HG03342 (cell line): ENCODE measurements around the gene TNXB.

Experiments
- ATAC-seq: cut with Tn5 transposase; IDR thresholded peaks from one replicate; pipeline ENCODE4 v1.9.1; 2021; ENCODE audit warnings: mild to moderate bottlenecking, moderate library complexity; ENCODE audit not compliant: unreplicated experiment

Gene TNXB

DNA sequence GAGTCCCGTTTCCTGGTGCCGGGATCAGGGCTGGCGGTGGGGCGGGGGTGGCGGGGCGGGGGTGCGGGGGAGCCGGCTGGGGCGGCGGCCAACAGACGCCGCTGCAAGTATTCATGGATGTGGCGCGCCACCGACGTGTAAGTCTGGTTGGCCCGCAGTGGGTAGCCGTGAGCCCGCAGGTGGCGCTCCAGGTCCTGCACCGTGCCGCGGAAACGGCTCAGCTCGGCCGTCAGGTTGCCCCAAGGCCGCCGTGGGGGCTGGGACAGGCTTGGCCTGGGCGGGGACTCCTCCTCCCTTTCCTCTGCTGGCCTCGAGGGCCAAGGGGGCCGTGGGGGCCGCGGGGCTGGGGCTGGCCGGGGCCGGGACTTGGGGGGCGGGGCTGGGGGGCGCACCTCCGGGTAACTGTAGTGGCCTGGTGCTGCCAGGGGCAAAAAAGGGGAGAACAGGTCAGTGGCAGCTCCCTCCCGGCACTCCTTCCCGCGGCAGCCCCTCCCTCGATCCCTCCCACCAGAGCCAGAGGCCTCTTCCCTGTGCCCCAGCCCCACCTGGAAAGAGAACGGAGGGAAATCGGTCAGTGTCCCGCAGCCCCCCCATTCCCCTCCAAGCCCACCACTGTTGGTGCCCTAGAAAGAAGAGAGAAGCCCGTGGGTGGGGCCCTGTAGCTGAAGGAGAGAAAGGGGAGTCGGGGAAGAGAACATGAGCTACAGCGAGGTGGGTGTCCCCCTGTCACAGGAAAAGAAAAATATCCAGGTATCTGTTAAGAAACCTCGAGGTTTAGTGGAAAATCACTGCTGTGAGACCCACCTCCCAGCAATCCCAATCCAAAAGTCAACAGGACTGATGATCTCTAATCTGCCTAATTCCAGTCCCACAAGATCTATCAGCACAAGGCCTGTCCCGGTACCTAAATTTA is 21.3 kb downstream of the TNXB start:
- ATAC-seq, result no peak

GRCh38 chr6:32086661-32087573 is 22.2 kb downstream of the TNXB start:
- ATAC-seq, result no peak

DNA sequence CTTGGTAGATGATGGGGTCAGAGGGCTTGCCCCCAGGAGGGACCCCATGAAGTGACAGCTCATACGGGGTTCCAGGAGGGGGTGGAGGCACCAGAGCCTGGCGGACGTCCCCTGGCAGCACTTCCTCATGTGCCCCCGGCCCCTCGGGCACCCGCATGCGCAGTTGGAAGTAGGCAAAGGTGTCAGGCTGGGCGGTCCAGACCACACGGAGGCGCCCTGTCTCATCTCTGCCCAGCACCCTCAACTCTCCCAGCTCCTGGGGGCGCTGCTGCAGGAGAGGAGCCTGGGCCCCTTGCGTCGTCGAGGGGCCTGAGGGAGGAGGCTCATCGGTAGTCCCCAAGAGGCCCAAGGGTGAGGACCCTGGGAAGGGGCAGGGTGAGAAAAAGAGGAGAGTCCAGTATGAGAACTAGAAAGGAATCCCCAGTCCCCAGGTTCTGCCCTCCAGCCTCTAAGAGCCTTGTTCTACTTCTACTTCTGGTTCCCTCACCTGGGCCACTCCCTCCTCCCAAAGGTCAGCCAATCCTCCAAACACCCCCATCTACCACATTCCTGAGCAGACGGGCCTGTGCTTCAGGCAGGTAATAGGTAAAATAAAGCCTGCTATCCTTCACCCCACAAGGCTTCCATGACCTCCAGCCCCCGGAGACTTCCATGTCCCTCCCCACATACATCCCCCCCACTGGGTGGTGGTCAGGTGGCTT is 23.2 kb downstream of the TNXB start:
- ATAC-seq, result no peak

- ATAC-seq, result no peak
Measured at GRCh38 chr6:32084780-32085179, 24.4 kb downstream of the TNXB start.

DNA sequence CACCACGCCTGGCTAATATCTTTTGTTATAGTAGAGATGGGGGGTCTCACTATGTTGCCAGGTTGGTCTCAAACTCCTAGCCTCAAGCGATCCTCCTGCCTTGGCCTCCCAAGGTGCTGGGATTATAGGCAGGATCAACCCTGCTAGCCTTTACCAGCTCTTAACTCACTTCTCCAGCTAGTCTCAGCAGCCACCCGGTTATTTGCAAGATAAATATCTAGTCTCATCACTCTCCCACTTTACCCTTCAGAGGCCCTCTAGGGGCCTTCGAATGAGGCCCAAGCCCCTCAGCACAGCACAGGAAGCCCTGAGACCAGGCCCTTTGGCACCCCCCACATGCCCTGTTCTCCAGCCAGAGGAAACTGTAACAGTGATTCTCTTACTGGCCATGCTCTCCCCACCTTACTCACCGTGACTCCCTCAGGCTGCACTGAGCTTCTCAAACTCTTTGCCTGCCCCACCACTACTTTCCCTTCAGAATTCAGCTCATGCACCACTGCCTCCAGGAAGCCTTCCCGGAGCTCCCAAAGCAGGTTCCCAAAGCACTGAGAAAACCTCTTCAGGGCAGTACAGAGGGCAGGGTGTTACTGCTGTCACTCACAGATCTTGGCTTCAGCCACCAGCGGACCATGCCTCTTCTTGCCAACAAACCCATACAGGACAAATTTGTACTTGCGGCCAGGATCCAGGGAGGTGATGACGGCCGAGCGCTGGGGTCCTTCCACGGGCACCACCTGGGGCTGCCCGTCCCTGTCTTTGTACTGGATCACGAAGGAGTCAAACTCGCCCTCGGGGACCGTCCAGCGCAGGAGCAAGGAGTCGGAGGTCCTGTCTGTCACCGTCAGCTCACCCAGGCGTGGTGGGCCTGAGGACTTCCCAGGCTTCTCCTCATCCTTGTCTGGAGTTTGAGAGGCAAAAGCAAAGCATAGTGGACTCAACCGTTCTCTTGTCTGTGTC is 25.0 kb downstream of the TNXB start:
- ATAC-seq, result no peak

GRCh38 chr6:32082935-32083334 is 26.2 kb downstream of the TNXB start:
- ATAC-seq, result no peak

GRCh38 chr6:32082478-32082877 is 26.7 kb downstream of the TNXB start:
- ATAC-seq, result no peak

DNA sequence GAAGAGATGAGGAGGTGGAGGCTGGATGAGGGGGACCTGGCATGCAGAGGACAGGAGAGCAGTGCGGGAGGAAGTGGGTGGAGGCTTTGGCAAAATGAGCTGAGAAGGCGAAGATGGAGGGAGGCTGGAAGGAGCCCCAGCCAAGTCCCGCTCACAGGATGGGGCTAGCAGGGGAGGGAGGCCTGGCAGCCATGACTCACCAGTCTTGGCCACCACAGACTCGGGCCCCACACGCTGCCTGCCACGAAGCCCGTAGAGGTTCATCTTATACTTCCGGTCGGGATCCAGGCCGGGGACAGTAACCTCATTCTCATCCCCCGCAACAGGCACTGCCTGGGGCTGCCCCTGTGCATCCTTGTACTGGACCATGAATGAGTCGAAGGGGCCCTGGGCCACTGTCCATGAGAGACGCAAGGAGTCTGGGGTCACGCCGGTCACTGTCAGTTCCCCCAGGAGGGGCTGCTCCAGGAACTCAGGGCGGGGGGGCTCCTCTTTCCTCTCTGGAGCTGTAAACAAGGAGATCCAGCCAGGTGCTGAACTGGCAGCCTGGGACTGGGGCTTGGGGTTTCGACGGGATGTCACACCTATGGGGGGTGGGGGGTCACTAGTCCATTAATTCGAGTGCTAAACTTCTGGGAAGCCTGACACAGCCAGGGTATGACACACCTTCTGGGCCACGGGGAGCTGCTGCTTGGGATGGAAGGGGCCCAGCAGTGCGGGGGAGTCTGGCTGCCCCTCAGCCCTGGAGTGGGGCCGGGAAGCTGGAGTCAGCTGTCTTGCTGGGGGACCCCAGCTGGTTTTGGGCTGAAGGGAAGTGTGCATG is 27.8 kb downstream of the TNXB start:
- no peak for ATAC-seq

GRCh38 chr6:32079566-32080290 is 29.4 kb downstream of the TNXB start:
- ATAC-seq, result no peak

DNA sequence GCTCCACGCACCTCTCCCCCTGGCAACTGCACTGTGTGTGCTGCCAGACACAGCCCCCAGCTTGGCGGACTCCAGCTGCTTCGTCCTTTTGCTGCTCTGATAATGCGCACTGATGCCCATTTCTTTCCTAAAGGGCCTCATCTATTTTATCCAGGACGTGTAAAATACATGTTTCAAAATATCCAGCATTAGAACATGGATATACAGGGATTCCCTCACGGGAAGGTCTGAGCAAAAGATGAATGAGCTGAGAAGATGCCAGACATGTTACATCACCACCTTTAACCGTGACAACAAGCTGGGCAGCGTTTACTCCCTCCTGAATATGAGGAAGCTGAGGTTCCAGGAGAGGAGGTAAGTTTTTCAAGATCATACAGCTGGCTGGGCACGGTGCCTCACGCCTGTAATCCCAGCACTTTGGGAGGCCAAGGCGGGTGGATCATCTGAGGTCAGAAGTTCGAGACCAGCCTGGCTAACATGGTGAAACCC is 32.8 kb downstream of the TNXB start:
- ATAC-seq, result no peak

- no peak for ATAC-seq
Measured at GRCh38 chr6:32075781-32076180, 33.4 kb downstream of the TNXB start.

DNA sequence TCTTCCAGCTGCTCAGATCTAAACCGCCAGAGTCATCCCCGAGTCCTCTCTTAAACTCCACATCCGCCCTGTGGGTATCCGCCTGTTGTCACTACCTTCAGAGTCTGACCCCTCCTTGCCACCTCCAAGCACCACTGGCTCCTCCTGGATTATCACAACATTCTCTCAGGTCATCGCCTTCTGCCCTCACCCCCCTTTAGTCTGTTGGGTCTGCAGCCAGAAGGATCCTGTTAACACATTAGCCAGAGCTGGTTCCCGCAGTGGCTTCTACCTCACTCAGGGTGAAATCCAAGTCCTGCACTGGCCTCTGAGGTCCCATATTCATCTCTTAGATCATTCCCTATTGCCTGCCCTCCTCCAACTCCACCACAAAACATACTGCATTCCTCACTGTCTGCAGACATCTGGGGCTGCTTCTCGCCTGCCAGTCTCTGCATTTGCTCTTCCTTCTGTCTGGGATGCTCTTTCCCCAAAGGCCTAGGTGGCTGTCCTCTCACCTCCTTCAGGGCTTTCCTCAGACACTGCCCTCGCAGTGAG is 34.1 kb downstream of the TNXB start:
- no peak for ATAC-seq

- ATAC-seq, result no peak
Measured at GRCh38 chr6:32073613-32074012, 35.5 kb downstream of the TNXB start.

GRCh38 chr6:32073101-32073500 is 36.0 kb downstream of the TNXB start:
- ATAC-seq, result no peak

DNA sequence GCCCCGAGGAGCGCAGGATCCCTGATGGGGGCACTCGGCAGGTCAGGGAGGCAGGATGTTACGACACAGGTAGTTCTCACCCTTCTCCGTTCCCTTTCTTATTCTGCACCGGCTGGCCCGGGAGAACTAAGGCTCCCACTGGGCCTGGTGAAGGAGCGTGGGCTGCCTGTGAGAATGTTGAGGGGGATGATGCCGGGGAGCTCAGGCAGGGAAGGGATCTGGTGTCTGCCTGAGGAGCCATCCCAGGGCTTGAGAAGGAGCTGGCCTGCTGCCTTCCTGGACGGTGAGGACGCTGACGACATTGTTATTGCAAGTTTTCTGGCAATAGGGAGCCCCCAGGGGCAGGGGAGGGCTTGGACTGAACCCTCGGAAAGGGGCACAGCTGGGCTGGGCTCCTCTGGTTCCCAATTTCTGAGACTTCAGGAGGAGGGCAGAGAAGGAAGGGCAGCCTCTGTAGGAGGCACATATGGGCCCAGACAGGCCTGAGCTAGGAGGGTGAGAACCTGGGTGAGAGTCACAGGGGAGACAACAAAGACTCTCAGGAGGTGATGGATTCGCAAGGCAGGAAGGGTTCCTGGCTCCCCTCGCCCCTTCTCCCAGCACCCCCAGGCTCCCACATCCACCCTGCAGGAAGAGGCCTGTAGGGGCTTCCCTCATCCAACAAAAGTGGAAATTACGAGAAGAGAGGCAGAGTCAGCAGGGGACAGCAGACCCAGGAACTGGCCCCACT is 38.2 kb downstream of the TNXB start:
- no peak for ATAC-seq

- no peak for ATAC-seq
Measured at GRCh38 chr6:32069878-32070515, 39.1 kb downstream of the TNXB start.

DNA sequence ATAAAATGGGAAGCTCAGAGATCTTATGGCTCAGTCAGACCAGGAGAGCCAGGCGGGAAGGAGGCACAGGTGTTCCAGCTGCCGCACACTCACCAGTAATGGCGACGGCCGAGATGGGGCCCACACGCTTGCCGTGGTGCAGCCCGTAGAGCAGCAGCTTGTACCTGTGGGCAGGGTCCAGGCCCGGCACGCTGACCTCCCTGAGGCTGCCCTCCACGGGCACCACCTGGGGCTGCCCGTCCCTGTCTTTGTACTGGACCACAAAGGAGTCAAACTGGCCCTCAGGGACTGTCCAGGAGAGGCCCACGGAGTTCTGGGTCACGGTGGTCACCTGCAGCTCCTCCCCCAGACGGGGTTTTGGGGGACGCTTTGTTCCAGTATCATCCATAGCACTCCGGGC is 39.7 kb downstream of the TNXB start:
- no peak for ATAC-seq
